D341Med (cell line): Measurements from ENCODE around the gene PXMP2.
"Not testable (repeated sequence)": the region's sequence is repeated elsewhere in the genome, so short reads cannot be mapped to it uniquely, and the experiment has no call there.

Source experiments
- DNase-seq: peaks from one replicate; pipeline ENCODE4 v3.0.0; 2012; ENCODE audit warnings: low spot score

Gene PXMP2

GRCh38 chr12:132694888-132695287, 7.5 kb downstream of the PXMP2 start:
- not testable (repeated sequence) for DNase-seq

DNA sequence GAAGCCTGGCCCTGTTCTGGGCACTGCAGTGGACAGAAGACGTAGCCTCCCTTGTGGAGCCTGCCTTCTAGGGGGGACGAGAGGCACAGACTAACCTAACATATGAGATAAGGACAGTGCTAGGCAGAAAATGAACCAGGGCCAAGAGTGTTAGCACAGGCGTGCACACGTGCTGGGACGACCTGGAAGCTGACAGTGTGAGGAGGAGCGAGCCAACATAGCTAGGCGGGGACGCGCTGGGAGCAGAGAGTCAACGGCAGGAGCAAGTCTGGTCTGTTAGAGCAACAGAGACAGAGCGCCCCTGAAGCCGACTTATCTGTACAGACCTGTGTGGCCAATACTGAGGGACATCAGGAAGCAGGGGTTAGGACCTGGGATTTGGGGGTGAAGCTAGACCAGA, 8.0 kb downstream of the PXMP2 start:
- peak; percentile 14 for DNase-seq

GRCh38 chr12:132698341-132698740, 11.0 kb downstream of the PXMP2 start:
- DNase-seq: no peak

DNA sequence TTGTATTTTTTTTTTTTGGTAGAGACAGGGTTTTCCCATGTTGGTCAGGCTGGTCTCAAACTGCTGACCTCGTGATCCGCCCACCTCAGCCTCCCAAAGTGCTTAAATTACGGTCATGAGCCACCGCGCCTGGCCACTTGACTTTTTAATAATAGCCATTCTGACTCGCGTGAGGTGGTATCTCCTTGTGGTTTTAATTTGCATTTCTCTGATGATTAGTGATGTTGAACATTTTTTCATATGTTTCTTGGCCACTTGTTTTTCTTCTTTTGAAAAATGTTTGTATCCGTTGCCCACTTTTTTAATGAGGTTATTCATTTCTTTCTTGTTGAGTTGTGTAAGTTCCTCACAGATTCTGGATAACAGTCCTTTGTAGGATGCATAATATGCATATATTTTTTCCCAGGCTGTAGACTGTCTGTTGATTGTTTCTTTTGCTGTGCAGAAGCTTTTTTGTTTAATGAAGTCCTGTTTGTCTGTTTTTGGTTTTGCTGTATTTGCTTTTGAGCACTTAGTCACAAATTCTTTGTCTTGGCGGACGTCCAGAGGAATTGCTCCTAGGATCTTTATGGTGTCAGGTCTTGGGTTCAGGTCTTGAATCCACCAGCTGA, 12.9 kb downstream of the PXMP2 start:
- DNase-seq: no peak

DNA sequence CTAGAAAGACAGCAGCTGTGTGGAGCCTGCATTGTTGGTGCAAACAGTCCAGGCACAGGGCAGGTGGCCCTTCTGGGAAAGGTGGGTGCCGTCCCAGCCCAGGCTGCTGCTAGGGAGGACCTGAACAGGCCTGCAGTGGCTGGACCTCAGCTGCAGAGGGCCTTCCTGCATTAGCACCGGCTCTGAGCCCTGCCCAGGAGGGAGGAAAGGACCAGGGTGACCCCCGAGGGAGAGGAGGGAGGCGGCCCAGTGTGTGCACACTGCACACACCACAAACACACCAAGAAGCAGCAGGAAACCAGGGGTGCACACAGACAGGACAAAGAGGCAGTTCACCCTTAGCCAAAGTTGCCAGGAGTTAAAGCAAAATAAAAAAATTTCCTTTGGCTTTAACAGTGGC, 15.3 kb downstream of the PXMP2 start:
- no peak for DNase-seq

GRCh38 chr12:132703641-132704040, 16.3 kb downstream of the PXMP2 start:
- DNase-seq: no peak

GRCh38 chr12:132707241-132707640, 19.9 kb downstream of the PXMP2 start:
- no peak for DNase-seq

DNA sequence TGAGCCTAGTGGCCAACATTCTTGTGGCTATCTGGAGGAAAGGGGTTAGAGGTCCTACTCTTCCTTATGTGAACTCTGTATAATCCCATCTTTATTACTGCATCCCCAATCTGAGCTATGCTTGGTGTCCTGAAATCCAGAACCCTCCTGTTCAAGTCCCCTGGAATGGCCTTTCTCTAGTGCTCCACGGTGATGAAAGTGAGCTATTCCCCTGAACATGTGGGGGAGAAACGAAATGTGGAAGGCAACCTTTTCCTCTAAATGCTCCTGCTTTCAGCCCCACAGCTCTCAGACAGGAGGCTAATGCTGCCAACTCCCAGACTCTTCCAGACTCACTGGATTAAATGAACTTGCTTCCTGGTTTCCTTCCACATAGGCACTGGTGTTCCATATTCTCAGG, 20.8 kb downstream of the PXMP2 start:
- no peak for DNase-seq

GRCh38 chr12:132710043-132710404, 22.6 kb downstream of the PXMP2 start:
- no peak for DNase-seq

DNA sequence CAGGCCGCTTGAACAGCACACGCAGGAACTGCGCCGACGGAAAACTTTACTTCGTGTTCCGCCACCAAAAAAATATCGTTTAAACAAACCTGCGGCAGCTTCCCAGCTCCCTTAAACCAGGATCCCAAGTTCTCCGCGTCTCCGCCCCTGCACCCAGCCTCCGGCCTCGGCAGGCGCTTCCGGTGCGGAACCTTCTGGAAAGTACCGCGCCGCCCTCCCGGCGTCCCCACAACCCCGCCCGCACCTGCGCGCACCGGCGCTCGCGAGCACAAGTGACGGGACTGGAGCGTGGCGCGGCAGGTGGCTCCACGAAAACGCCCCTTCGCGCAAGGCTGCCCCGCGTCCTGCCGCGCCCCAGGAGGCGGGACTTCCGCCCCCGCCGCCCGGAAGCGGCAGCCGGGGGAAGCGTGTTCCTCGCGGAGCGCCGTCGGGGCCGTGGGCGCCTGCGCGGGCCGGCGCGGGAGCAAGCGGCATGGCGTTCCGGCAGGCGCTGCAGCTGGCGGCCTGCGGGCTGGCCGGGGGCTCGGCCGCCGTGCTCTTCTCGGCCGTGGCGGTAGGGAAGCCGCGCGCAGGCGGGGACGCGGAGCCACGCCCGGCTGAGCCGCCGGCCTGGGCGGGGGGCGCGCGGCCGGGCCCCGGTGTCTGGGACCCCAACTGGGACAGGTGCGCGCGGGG, 23.2 kb downstream of the PXMP2 start, which contains the start of gene PGAM5:
PGAM5 (plus strand) TSS at position 438 of the 675 bp plus-strand sequence; CDS start at position 473, 35 bp downstream.
- peak; percentile 99 for DNase-seq

- DNase-seq: peak; percentile 67
These were observed 23.9 kb downstream of the PXMP2 start for GRCh38 chr12:132711080-132711843.

DNA sequence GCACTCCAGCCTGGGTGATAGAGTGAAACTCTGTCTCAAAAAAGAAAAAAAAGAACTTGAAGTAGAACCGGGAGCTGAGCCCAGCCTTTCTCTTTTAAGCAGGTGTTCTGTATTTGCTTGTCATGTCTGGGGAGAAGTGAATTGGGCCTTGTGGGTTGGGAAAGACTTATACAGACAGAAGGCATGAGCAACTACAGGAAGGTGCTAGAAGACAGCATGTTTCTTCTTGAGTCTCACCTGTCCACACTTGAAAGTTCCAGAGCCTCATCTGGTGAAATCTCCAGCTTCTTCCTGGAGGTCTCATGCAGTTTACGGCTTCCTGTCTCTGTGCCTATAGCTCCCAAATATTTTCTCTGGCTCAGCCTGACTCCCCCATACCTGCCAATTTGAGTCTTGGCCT, 25.7 kb downstream of the PXMP2 start:
- DNase-seq: no peak

- no peak for DNase-seq
These were observed 28.5 kb downstream of the PXMP2 start for GRCh38 chr12:132715874-132716273.

DNA sequence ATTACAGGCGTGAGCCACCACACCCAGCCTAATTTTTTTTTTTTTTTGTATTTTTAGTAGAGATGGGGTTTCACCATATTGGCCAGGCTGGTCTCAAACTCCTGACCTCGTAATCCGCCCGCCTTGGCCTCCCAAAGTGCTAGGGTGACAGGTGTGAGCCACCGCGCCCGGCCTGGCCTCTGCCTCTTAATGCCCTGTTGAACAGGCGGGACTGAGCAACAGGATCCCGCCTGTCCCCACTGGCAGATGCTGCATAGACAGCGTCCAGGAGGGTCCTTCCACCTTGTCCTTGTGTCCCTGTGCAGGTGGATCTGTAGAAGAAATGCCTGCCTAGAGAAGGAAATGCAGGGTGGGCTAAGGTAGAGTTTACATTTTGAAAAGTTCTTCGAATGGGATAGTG, 29.0 kb downstream of the PXMP2 start:
- DNase-seq: no peak

DNA sequence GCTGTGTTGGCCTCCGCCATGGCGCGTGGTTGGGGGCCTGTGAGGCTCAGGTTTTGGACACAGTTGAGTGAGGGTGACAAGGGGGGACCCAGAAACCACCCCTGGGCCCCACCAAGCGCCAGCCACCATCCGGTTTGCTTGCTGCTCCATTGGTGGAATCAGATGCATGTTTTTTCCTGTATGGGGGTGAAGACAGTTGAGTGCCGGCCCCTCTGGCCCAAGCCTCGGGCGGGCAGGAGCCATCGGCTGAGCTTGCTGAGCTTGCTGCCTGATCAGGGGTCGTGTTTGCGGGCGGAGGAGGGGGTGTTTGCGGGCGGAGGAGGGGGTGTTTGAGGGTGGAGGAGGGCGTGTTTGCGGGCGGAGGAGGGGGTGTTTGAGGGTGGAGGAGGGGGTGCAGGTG, 29.6 kb downstream of the PXMP2 start:
- peak; percentile 25 for DNase-seq

- DNase-seq: peak; percentile 39
These were observed 30.4 kb downstream of the PXMP2 start for GRCh38 chr12:132717531-132718387.

DNA sequence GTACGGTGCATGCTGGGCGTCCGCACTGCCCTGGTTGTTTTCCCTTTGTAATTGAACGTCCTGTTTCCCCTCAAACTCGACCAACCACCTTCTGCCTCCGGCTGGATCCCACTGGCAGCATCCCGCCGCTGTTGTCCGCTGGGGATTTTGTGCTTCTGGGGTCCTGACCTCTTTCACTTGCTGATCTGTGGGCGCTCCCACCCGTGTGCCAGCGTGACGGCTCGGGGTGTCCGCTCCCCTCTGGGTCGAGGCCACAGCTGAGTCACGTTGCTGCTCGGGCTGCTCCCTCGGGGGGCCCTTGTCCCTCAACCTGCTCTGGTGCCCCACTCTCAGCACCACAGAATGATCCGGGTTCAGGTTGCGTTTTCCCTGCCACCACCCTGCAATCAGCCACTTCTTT, 31.3 kb downstream of the PXMP2 start:
- DNase-seq: peak; percentile 29

- DNase-seq: peak; percentile 29
These were observed 32.0 kb downstream of the PXMP2 start for GRCh38 chr12:132719141-132719953.

- DNase-seq: peak; percentile 27
These were observed 32.6 kb downstream of the PXMP2 start for GRCh38 chr12:132719954-132720324.

DNA sequence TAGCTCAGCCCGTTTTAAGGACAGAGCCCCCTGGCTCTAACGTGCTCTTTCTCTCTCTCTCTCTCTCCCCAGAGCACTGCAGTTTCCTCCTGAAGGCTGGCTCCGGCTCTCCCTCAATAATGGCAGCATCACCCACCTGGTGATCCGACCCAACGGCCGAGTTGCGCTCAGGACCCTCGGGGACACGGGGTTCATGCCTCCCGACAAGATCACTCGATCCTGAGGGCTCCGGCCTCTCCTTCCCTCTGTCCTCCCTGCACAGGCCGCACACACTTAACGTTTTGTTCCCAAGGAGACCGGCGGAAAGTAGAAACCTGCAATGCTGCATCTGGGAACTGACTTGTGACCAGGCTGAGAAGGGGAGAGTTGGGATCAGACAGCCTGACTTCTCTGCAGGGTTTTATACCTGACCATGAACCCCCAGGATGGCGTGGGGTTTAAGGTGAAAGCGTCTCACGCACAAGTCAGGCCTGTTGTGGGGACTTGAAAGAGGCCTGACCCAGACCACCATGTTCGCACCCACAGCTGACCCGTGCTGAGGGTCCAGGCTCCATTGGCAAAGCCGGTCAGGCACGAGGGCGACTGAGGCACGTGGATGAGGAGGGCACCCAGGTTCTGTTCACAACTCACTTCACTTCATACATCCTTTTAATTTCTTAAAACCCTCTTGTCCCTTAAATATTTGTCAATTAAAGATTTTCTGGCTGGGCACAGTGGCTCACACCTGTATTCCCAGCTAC, 33.4 kb downstream of the PXMP2 start:
- peak; percentile 25 for DNase-seq
